Activated naive CD8-positive, alpha-beta T cell treated with anti-CD3 and anti-CD28 coated beads, Interleukin-2, amount 10 ng/mL, durations not matched to agents 7 days and 5 days (primary cell): ENCODE data around the gene NPBWR2. TPM values are rescaled to one million over a fixed set of nuclear protein-coding genes. Genes with fewer than 3 reads are reported as not detected.
A peak's percentile ranks its signal among the peaks of the same experiment; 100 is the strongest.

Experiments
- ATAC-seq: fragments of 150-1000 bp; cut with Tn5 transposase; one replicate; pipeline ENCODE4 v1.10.0; 2021; ENCODE audit warnings: low read depth, moderate library complexity
- POLR2A ChIA-PET: fragments of 350-600 bp; sonication (Branson Sonifier 250); formaldehyde crosslinking; loops from one replicate; lab custom pipeline; 2021; ENCODE audit warnings: antibody characterized with exemption; lab: Charles Lee
- DNase-seq: peaks from one replicate; pipeline ENCODE4 v3.0.0; 2021
- H3K27ac Mint-ChIP-seq: one replicate; pipeline ENCODE4 v1.8.0; 2022; ENCODE audit warnings: mild to moderate bottlenecking, mixed read lengths
- H3K27me3 Mint-ChIP-seq: one replicate; pipeline ENCODE4 v1.8.0; 2022; ENCODE audit warnings: mild to moderate bottlenecking, moderate library complexity, mixed read lengths
- H3K36me3 Mint-ChIP-seq: one replicate; pipeline ENCODE4 v1.8.0; 2021; ENCODE audit warnings: mild to moderate bottlenecking, mixed read lengths
- H3K4me1 Mint-ChIP-seq: one replicate; pipeline ENCODE4 v1.8.0; 2021; ENCODE audit warnings: mixed read lengths
- H3K4me3 Mint-ChIP-seq: one replicate; pipeline ENCODE4 v1.8.0; 2022; ENCODE audit warnings: mild to moderate bottlenecking, moderate library complexity, mixed read lengths
- H3K9me3 Mint-ChIP-seq: one replicate; pipeline ENCODE4 v1.8.0; 2021; ENCODE audit warnings: mixed read lengths
- total RNA-seq, 2 experiments: library from RNA; stranded (reverse); gene quantifications; one replicate each; pipeline ENCODE4 v1.2.3, GENCODE V29; 2021

NPBWR2 gene
- total RNA-seq, 2 experiments from 2014 or later, result not detected

- ATAC-seq (no peak), DNase-seq (no peak)
- peaks cover 32% of the 10 kb centered on the region for H3K4me1 Mint-ChIP-seq
- H3K27me3 Mint-ChIP-seq, result peaks cover 5% of the 10 kb centered on the region
- H3K27ac Mint-ChIP-seq, result peak overlapping the region; percentile 94
- H3K9me3 Mint-ChIP-seq, result no peaks in the 10 kb centered on the region
- POLR2A ChIA-PET, result interaction anchor here (0.6 to 7.0 kb wide), 10 partner anchors 12 to 1427 kb away, joined by 3 to 114 read pairs (median 6); partner anchors contain the start of genes C20orf204, PRPF6, SAMD10 and TCEA2
- H3K4me3 Mint-ChIP-seq, result peak overlapping the region; percentile 96
- peaks cover 11% of the 10 kb centered on the region for H3K36me3 Mint-ChIP-seq
These were observed 28.5 kb downstream of the NPBWR2 start for GRCh38 chr20:64078934-64079272.

- Mint-ChIP-seq H3K36me3 (peaks cover 14% of the 10 kb centered on the region), H3K4me3 (peak overlapping the region; percentile 96), H3K27me3 (peaks cover 2% of the 10 kb centered on the region), H3K4me1 (peaks cover 32% of the 10 kb centered on the region), H3K9me3 (no peaks in the 10 kb centered on the region), H3K27ac (peak overlapping the region; percentile 94)
- POLR2A ChIA-PET, result interaction anchor here (0.6 to 7.0 kb wide), 14 partner anchors 11 to 420 kb away, joined by 3 to 114 read pairs (median 4); partner anchors contain the start of genes RTEL1, SAMD10, TCEA2 and UCKL1
- DNase-seq, result peak; percentile 78
- ATAC-seq, result peak; percentile 62
These were observed 29.4 kb downstream of the NPBWR2 start for GRCh38 chr20:64077876-64078551.

- Mint-ChIP-seq H3K9me3 (no peaks in the 10 kb centered on the region), H3K4me3 (peak overlapping the region; percentile 96), H3K27me3 (peaks cover 2% of the 10 kb centered on the region), H3K4me1 (peaks cover 29% of the 10 kb centered on the region), H3K27ac (peak overlapping the region; percentile 94), H3K36me3 (peaks cover 14% of the 10 kb centered on the region)
- ATAC-seq, result peak; percentile 7
- no peak for DNase-seq
- POLR2A ChIA-PET, result interaction anchor here (0.8 to 7.0 kb wide), 14 partner anchors 10 to 342 kb away, joined by 3 to 114 read pairs (median 4); partner anchors contain the start of genes SAMD10, TCEA2 and UCKL1
These were observed 29.9 kb downstream of the NPBWR2 start for GRCh38 chr20:64077541-64077875.

- peak overlapping the region; percentile 96 for H3K4me3 Mint-ChIP-seq
- H3K27me3 Mint-ChIP-seq, result no peaks in the 10 kb centered on the region
- POLR2A ChIA-PET, result interaction anchor here (0.8 to 7.0 kb wide), 9 partner anchors 10 to 248 kb away, joined by 3 to 114 read pairs (median 5); partner anchors contain the start of genes SAMD10 and TCEA2
- ATAC-seq, result peak; percentile 23
- H3K36me3 Mint-ChIP-seq, result peaks cover 14% of the 10 kb centered on the region
- peaks cover 29% of the 10 kb centered on the region for H3K4me1 Mint-ChIP-seq
- peak; percentile 70 for DNase-seq
- H3K27ac Mint-ChIP-seq, result peak overlapping the region; percentile 94
- no peaks in the 10 kb centered on the region for H3K9me3 Mint-ChIP-seq
These were observed 30.3 kb downstream of the NPBWR2 start for GRCh38 chr20:64077094-64077493.

- peaks cover 14% of the 10 kb centered on the region for H3K36me3 Mint-ChIP-seq
- H3K4me3 Mint-ChIP-seq, result peak overlapping the region; percentile 96
- H3K27me3 Mint-ChIP-seq, result no peaks in the 10 kb centered on the region
- peak overlapping the region; percentile 48 for H3K27ac Mint-ChIP-seq
- DNase-seq (no peak), ATAC-seq (no peak)
- POLR2A ChIA-PET, result interaction anchor here (0.8 to 7.0 kb wide), 9 partner anchors 9 to 555 kb away, joined by 3 to 114 read pairs (median 5); partner anchors contain the start of genes PPDPF, SAMD10 and TCEA2
- no peaks in the 10 kb centered on the region for H3K9me3 Mint-ChIP-seq
- peaks cover 24% of the 10 kb centered on the region for H3K4me1 Mint-ChIP-seq
These were observed 31.0 kb downstream of the NPBWR2 start for GRCh38 chr20:64076061-64076997.

GRCh38 chr20:64075556-64075955 is 31.8 kb downstream of the NPBWR2 start:
- Mint-ChIP-seq H3K9me3 (no peaks in the 10 kb centered on the region), H3K4me1 (peaks cover 21% of the 10 kb centered on the region), H3K27me3 (no peaks in the 10 kb centered on the region), H3K4me3 (peak overlapping the region; percentile 96), H3K36me3 (peaks cover 14% of the 10 kb centered on the region), H3K27ac (peak overlapping the region; percentile 34)
- no peak for ATAC-seq
- POLR2A ChIA-PET, result interaction anchor here (1.2 to 7.0 kb wide), 3 partner anchors 8 to 554 kb away, joined by 5 to 114 read pairs (median 5); partner anchors contain the start of gene PPDPF
- DNase-seq, result no peak

- Mint-ChIP-seq H3K9me3 (no peaks in the 10 kb centered on the region), H3K36me3 (peaks cover 14% of the 10 kb centered on the region), H3K27ac (no peak overlapping the region), H3K27me3 (no peaks in the 10 kb centered on the region), H3K4me3 (no peak overlapping the region), H3K4me1 (peaks cover 16% of the 10 kb centered on the region)
- no peak for DNase-seq
- POLR2A ChIA-PET, result interaction anchor here (7.0 kb wide), 1 partner anchor 8 kb away, joined by 114 read pairs; no protein-coding TSS in a partner anchor
- no peak for ATAC-seq
These were observed 32.4 kb downstream of the NPBWR2 start for GRCh38 chr20:64074963-64075362.

- Mint-ChIP-seq H3K9me3 (no peaks in the 10 kb centered on the region), H3K27ac (no peak overlapping the region), H3K36me3 (peaks cover 14% of the 10 kb centered on the region), H3K27me3 (no peaks in the 10 kb centered on the region), H3K4me3 (no peak overlapping the region), H3K4me1 (peaks cover 16% of the 10 kb centered on the region)
- DNase-seq (no peak), ATAC-seq (no peak)
- POLR2A ChIA-PET, result interaction anchor here (0.6 to 7.0 kb wide), 2 partner anchors 7 to 548 kb away, joined by 4 to 114 read pairs; no protein-coding TSS in a partner anchor
These were observed 33.1 kb downstream of the NPBWR2 start for GRCh38 chr20:64074184-64074789.

- Mint-ChIP-seq H3K27me3 (no peaks in the 10 kb centered on the region), H3K9me3 (no peaks in the 10 kb centered on the region), H3K4me3 (no peak overlapping the region), H3K27ac (no peak overlapping the region), H3K4me1 (peaks cover 16% of the 10 kb centered on the region), H3K36me3 (peaks cover 12% of the 10 kb centered on the region)
- POLR2A ChIA-PET, result interaction anchor here (0.6 kb wide), 1 partner anchor 547 kb away, joined by 4 read pairs; no protein-coding TSS in a partner anchor
- ATAC-seq (no peak), DNase-seq (no peak)
These were observed 33.7 kb downstream of the NPBWR2 start for GRCh38 chr20:64073476-64074183.

- POLR2A ChIA-PET, result interaction anchor here (1.1 to 2.2 kb wide), 2 partner anchors 11 to 29 kb away, joined by 3 to 5 read pairs; partner anchors contain the start of gene LKAAEAR1
These were observed 34.8 kb downstream of the NPBWR2 start for GRCh38 chr20:64072498-64073063.

GRCh38 chr20:64071341-64072332 is 35.7 kb downstream of the NPBWR2 start:
- ATAC-seq, result no peak
- DNase-seq, result no peak
- Mint-ChIP-seq H3K4me3 (no peak overlapping the region), H3K36me3 (peaks cover 9% of the 10 kb centered on the region), H3K4me1 (peaks cover 27% of the 10 kb centered on the region), H3K27me3 (no peaks in the 10 kb centered on the region), H3K27ac (peak overlapping the region; percentile 69), H3K9me3 (no peaks in the 10 kb centered on the region)
- POLR2A ChIA-PET, result interaction anchor here (1.3 to 2.2 kb wide), 3 partner anchors 9 to 31 kb away, joined by 5 to 7 read pairs (median 6); partner anchors contain the start of genes LKAAEAR1 and TCEA2

More at GRCh38 chr20:64072498-64073063, 34.8 kb downstream of the NPBWR2 start:
- ATAC-seq (no peak), DNase-seq (no peak)
- peak overlapping the region; percentile 69 for H3K27ac Mint-ChIP-seq
- H3K9me3 Mint-ChIP-seq, result no peaks in the 10 kb centered on the region
- H3K27me3 Mint-ChIP-seq, result no peaks in the 10 kb centered on the region
- H3K4me3 Mint-ChIP-seq, result no peak overlapping the region
- peaks cover 9% of the 10 kb centered on the region for H3K36me3 Mint-ChIP-seq
- peaks cover 19% of the 10 kb centered on the region for H3K4me1 Mint-ChIP-seq
